Measurements from ENCODE around the gene RCC1.
A peak's percentile ranks its signal among the peaks of the same experiment; 100 is the strongest.
"Not testable (repeated sequence)": the region's sequence is repeated elsewhere in the genome, so short reads cannot be mapped to it uniquely, and the experiment has no call there.

The RCC1 gene

DNA sequence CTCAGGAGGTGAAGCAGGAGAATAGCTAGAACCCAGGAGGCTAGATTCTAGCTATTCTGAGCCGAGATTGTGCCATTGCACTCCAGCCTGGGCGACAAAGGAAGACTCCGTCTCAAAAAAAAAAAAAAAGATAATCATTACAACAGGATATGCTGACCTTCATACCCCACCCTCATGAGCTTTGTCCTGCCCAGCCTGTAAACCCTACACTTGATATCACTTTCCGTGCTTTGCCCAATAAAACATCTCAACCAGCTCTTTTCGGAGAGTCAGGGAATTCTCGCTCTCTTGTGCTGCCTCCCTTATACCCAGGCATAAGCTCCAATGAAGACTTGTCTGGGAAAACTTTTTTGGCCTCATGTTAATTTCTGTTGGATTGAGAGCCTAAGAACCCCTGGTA, 45.5 kb downstream of the RCC1 start:
- no peak for DNase-seq

DNA sequence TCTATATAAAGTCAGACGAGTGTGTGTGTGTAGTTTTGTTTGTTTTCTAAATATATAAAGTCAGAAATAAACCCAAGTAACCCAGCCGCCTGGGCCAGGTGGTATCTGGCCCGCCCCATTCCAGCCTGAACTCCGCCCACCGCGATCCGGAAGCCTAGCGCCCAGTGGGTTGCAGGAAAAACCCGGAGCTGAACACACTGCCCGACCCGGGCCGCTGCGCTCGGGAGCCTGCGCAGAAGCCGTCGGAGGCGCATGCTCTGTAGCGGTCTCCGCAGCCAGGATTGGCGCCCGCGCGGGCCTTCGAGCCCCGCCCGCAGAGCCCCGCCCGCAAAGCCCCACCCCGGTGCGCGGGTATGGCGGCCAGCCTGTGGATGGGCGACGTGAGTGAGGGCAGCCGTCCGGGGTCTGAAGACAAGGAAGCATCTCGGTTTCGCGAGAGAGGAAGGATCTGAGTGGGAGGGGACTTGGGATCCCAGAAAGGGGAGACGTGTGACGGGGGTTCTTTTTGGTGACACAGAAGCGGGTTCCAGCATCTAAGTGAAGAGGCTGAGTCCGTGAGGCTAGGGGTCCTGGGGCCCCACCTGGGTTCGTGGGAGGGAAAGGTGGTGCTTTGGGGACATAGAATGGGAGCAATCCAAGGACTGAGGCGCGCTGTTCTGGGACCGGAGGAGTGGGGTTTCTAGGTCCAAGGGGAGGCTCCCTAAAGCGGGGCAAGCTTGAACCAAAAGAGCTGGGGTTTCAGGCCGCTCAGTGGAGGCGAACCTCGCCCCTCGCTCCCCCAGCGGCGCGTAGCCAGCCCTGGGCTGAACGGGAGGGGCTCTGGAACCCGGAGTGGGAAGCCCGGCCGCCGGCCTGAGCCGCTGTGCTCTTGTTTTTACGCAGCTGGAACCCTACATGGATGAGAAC, 47.2 kb downstream of the RCC1 start, which contains the start of gene TRNAU1AP:
Gene TRNAU1AP (plus strand): TSS at position 328 of the 906 bp plus-strand sequence. CDS start 26 bp downstream, at position 354.
- DNase-seq = peak; percentile 99

DNA sequence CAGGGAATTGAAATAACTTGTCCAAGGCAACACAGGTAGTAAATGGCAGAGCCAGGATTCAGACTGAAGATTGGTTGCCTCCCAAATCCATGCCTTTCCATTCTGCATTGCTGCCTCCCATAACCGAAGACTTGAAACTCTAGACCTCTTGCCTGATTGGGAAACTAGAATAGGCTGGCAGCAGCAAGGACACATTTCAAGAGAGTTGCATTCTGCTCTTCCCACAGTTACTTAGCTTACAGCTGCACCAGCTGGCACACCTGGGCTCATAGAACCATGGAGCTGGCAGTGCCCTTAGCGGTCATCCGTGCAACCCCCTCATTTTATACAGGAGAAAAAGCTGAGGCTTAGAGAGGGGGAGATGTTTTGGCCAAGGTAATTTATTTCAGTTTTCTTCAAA, 55.0 kb downstream of the RCC1 start:
- no peak for DNase-seq

DNA sequence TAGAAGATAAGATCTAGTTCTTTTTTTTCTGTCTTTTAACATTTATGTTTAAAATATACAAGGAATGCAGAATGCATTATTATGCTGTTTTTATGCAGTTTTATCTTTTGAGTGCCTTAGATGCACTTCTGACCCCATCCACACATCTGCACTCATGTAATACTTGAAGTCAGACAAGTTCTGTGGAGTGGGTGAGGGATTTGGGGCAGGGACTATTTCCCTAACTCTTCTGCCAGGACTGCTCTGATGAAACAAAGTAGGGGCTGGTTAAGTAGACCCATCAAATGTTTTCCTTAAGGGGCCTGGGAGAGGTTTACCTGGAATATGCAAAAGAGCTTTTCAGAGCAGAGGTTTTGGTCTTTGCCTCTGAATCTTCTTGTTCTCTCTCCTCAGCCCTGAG, 58.5 kb downstream of the RCC1 start:
- DNase-seq = no peak

DNA sequence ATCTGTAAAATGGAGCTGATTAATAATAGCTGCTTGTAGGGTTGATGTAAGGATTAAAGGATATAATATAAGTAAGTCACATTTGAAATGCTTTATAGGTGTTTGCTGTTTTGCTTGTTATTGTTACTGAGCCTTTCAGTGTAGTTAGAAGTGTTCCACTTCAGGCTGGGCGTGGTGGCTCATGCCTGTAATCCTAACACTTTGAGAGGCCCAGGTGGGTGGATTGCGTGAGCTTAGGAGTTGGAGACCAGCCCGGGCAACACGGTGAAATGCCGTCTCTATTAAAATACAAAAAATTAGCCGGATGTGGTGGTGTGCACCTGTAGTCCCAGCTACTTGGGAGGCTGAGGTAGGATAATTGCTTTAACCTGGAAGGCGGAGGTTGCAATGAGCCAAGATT, 59.2 kb downstream of the RCC1 start:
- no peak for DNase-seq

DNA sequence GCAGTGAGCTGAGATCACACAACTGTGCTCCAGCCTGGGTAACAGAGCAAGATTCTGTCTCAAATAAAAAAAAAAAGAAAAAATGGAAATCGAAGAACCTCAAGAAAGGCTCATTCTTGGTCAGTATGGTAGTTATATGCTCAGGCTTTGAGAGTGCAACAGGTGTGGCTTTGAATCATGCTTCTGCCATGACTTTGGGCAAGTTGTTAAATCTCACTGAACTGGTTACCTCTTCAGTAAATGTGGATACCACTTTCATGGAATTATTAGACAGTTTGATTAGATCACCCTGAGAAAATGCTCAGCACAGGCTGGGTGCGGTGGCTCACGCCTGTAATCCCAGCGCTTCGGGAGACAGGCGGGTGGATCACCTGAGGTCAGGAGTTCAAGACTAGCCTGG, 59.9 kb downstream of the RCC1 start:
- no peak for DNase-seq

DNA sequence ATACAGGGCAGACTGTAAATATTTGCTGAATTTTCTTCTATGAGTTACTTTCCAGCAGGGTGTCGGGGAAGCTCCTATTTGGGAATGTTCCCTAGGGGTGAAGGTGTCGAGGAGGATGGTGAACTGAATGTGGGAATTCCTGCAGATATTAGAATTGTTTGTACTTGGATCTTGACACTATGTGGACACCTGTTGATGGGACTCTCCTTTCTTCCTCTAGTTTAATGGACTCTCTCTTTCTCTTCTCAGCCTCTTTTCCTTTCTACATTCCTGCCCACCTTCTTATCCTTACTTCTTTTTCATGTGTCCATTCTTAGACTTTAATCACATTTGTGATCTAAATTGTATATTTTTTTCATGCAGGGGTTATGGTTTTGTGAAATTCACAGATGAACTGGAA, 61.1 kb downstream of the RCC1 start:
- DNase-seq = no peak

DNA sequence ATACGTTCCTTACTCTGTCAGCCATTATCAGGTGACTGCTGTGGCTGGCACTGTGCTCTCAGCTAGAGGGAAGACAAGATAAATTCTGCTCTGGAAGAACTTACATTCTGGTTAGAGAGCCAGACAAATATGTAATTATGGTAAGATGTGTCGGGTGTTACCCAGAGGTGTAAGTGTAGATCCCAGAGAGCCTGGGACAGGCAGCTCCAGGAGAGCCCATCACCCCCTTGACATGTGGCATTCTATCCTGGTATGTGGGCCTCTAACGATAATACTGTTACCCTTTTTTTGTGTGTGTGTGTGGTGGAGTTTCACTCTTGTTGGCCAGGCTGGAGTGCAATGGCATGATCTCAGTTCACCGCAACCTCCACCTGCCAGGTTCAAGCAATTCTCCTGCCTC, 66.1 kb downstream of the RCC1 start:
- no peak for DNase-seq

DNA sequence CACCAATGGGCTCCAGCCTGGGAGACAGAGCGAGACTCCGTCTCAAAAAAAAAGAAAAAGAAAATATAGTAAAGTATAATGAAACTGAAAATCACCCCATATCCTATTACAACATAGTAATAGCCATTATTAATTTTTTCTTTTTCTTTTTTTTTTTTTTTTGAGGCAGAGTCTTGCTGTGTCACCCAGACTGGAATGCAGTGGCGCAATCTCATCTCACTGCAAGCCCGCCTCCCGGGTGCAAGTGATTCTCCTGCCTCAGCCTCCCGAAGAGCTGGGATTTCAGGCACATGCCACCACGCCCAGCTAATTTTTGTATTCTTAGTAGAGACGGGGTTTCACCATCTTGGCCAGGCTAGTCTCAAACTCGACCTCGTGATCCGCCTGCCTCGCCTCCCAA, 67.0 kb downstream of the RCC1 start:
- DNase-seq = not testable (repeated sequence)

DNA sequence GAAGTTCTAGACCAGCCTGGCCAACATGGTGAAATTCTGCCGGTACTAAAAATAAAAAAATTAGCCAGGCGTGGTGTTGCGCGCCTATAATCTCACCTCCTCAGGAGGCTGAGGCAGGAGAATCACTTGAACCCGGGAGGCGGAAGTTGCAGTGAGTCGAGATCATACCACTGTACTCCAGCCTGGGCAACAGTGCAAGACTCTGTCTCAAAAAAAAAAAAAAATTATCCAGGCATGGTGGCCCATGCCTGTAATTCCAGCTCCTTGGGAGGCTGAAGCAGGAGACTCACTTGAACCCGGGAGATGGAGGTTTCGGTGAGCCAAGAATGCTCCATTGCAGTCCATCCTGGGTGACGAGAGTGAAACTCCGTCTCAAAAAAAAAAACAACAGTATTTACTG, 67.7 kb downstream of the RCC1 start:
- no peak for DNase-seq

DNA sequence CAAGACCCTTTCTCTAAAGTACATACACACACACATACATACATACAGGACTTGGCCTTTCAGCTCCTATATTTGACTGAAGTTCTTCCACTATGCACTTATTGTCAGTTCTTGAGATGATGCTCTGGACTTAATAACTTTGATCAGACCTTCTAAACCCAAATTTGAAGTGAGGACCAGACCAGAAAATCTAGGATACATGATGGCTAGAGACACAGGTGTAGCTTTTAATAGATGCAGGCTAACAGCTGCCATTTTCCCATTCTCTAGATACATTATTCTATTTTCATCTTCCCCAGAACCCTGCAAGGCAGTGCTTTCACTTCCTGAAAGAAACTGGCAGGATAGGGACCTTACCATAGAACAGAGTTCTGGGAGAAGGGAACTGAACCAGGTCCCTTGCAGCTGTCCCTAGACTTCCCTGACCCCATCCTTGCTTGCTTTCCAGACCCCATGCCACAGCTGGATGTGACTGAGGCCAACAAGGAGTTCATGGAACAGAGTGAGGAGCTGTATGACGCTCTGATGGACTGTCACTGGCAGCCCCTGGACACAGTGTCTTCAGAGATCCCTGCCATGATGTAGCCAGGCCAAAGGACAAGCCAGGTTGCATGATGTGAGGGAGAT, 71.3 kb downstream of the RCC1 start:
- DNase-seq = no peak

DNA sequence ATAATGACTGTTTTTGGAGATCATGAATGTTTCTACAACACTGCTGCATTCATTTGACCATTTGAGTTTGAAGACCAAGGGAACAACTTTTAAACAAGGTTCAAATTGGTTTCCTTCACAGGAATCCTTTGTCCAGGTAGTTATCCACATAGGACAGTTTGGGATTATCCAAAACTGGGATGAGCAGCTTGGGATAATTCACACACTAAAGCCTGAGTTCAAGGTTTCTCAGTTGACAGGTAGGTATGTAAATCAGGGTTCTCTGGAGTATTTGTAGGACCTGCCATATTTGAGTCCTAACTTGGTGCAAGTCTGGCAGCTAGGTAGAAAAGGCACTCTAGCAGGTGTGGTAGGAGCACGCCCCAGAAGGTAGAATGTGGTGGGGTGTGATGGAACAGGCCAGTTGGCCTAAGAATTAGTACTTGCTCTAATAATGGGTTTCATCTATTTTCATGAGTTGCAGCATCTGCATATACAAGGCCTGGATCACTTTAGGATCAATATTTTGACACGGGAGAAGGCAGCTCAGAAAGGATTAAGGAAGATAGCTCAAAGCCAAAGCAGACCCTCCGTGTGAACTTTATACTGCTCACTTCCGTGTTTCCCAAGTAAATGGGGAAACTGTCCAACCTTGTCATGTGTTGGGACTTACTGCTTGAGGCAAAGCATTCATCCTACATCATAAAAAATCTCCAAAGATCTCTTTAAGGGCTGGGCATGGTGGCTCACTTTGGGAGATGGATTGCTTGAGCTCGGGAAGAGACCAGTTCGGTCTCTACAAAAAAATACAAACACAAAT, 72.1 kb downstream of the RCC1 start:
- DNase-seq = no peak

DNA sequence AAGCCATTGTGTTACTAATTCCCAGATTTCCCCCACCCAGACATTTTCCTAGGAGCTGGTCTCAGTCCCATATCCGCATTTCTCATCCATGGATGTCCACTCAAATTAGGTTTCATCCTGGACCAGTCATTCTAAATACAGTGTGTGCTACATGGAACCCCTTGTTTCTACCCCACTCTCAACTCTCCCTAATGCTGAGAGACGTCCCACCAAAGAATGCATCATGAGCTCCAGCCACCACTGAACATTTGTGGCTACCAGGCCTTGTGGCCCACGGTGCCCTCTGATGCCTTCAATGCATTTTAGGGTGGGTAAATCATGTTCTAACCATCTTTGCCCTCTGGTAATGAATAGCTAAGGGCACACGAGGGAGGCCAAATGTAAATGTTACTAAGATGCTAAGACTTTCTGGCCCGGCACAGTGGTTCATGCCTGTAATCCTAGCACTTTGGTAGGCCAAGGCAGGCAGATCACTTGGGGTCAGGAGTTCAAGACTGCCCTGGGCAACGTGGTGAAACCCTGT, 72.9 kb downstream of the RCC1 start:
- DNase-seq = no peak

DNA sequence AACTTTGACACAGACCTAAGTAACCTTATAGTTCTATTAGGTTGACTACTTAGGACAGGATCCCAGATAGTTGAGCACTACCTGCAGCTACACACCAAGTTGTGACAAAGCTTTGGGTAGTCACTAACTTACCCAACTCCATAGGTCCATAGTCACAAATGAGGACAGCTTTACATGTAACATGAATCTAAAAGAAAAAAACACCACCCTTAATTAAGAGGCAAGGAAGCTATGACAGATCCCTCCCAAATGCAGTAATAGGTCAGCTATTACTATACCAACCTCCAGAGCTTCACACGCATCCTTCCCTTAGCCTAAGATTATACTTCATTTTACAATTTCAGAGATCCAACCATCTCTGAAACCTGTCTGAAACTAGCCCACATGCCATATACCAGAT, 73.6 kb downstream of the RCC1 start:
- no peak for DNase-seq

DNA sequence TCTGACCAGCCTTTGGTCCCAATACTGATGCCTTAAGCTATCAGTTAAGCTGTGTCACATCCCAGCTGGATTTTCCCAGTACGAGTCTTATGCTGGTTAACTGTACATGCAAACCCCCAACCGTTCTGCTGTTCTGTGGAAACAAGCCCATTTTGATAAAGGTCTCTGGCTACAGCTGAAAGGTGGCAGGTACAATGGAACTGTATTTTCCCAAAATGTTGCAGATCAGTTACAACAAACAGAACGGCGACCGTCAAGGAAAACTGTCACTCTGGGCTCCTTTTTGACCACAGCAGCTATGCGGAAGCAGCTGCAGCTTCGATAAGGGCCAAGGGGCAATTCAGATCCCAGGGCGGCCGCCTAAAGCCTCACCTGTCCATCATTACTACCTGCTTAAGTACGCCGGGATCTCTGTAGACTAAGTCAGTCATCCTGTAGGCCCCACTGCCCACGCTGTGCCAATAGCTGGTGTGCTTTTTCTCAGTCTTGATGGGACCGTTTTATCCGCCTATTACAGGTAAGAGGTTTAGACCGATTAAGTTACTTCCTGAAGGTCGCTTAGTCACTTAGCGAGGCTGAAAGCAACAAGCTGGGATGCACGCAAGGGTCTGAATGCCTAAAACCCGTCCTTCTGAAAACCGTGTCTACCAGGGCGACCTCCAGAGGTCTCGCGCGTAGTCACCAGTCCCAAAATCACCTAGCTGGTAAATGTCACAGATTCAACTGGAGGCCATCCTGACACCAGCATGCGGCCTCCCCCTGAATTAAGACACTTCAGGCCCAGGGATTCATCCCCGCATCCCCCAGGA, 75.1 kb downstream of the RCC1 start:
- DNase-seq = peak; percentile 86

DNA sequence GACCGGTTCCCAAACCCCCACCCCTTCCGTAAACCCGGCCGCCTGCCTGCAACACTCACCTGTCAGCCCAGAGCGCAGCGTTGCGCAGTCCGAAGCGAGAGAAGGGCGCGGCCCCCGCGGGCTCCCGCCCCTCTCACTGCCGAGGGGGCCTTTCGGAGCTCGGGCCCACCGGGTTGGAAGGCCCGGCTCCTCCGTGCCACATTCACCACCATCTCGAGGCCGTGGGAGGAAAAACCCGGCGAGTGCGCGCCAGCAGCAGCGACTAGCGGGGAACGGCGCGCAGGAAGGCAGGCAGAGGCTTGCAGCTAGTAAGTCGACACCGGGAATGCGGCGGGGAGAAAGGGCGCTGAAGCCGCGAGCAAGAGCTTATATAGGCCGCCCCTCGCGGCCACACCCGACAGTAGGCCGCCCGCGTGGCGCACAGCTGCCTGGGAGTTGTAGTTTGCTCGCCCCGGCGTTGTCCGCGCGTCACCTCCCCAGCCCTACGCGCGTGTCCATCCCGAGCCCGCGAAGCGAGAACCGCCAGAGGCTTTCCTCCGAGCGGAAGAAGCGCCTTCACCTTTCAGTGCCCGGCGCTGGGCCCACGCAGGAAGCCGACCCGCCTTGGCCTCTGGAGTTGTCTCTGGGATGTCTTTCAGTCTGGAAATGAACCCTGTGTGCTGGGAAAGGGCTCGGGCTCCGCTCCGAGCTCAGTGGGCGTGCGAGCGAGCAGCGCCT, 75.8 kb downstream of the RCC1 start:
- peak; percentile 97 for DNase-seq

DNA sequence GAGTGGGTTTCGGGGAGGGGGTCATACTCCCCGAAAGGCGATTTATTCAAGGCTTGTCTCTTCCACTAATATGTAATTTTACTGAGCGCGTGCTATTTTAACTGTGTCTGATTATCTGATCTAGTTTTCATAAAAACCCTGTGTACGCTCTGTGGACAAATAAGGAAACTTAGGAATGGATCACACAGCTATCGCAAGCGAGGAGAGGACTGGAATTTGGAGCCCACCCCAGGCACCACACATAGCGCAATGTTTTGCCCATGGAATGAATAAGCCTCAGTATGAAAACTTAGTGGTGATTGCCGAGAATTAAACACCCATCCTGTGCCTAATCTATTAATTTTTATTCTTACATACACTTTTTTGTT, 76.4 kb downstream of the RCC1 start:
- no peak for DNase-seq

DNA sequence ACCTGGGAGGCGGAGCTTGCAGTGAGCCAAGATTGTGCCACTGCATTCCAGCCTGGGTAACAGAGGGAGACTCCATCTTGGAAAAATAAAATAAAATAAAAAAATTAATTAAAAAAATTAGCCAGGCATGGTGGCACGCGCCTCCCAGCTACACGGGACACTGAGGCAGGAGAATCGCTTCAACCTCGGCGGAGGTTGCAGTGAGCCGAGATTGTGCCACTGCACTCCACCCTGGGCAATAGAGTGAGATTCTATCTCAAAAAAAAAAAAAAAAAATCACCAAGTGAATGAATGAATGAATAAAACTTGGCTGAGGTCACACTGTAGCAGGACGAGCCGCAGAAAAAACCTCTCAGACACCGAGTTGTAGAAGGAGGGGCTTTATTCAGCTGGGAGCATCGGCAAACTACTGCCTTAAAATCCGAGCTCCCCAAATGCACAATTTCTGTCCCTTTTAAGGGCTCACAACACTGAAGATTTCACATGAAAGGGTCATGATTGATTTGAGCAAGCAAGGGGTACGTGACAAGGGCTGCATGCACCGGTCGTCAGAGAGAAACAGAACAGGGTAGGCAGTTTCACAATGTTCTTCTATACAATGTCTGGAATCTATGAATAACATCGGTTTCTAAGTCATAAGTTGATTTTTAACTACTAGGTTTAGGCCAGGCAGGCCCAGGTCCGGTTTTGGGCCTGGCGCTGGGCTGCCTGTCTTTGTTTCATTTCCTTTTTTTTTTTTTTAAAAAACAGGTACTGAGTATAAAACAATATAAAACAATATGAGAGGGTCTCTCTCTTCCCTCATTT, 80.9 kb downstream of the RCC1 start:
- DNase-seq = not testable (repeated sequence)

Measured in activated effector memory CD4-positive, alpha-beta T cell treated with anti-CD3 and anti-CD28 coated beads, Interleukin-2, amount 50 U/mL, for 16 hours (primary cell).